Esophagus muscularis mucosa (tissue), 4 donors: ENCODE measurements around the gene KAT7. TPM values are rescaled to one million over a fixed set of nuclear protein-coding genes. Genes with fewer than 3 reads are reported as not detected.

Experiments
- DNase-seq: peaks from one replicate; pipeline ENCODE4 v3.0.0-alpha.2; 2017; ENCODE audit errors: extremely low spot score
- H3K27ac ChIP-seq, 4 donors: fragments of 200-600 bp; sonication (generic); replicated peaks in 1 of 4; 1 replicate in 3 of 4; 2 replicates in 1 of 4; pipeline ENCODE4 v1.5.1; 2016 to 2019; ENCODE audit warnings: mild to moderate bottlenecking in 1 of 4
- H3K27me3 ChIP-seq, 4 donors: fragments of 200-600 bp; sonication (generic); one replicate each; pipeline versions ENCODE4 v1.5.1 to v1.6.0; 2016 to 2019
- H3K36me3 ChIP-seq, 4 donors: fragments of 200-600 bp; sonication (generic); one replicate each; pipeline ENCODE4 v1.5.1; 2016 to 2019
- H3K4me1 ChIP-seq, 4 donors: fragments of 200-600 bp; sonication (generic); one replicate each; pipeline ENCODE4 v1.5.1; 2016 to 2019
- H3K4me3 ChIP-seq, 4 donors: fragments of 200-600 bp; sonication (generic); 1 replicate in 2 of 4; 2 replicates in 2 of 4; pipeline ENCODE4 v1.5.1; 2016 to 2019; ENCODE audit warnings: mild to moderate bottlenecking in 4 of 4, moderate library complexity in 1 of 4
- H3K9me3 ChIP-seq, 4 donors: fragments of 200-600 bp; sonication (generic); 1 replicate in 3 of 4; 2 replicates in 1 of 4; pipeline ENCODE4 v1.5.1; 2016 to 2019
- CTCF ChIP-seq, 3 experiments: fragments of 200-600 bp in 2 of 3; fragments of 450-650 bp in 1 of 3; sonication (generic) in 2 of 3; IDR thresholded peaks; one replicate each; pipeline ENCODE4 v1.5.1; 2017 to 2019; ENCODE audit warnings: antibody characterized with exemption in 3 of 3, mild to moderate bottlenecking in 2 of 3, moderate library complexity in 1 of 3
- EP300 ChIP-seq: sonication (generic); formaldehyde crosslinking; IDR thresholded peaks from one replicate; pipeline ENCODE4 v1.6.1; 2017; ENCODE audit warnings: antibody characterized with exemption
- POLR2A ChIP-seq: fragments of 450-650 bp; IDR thresholded peaks from one replicate; pipeline ENCODE4 v1.6.1; 2017; ENCODE audit warnings: antibody characterized with exemption, moderate library complexity, mild to moderate bottlenecking, low read depth
- POLR2AphosphoS5 ChIP-seq, 2 donors: sonication (generic); formaldehyde crosslinking; IDR thresholded peaks; one replicate each; pipeline ENCODE4 v1.6.1; 2017; ENCODE audit warnings: antibody characterized with exemption in 2 of 2
- WGBS: methylation state at CpG from one replicate; pipeline ENCODE4 v1.1.5; 2018; 5-methylcytosine and 5-hydroxymethylcytosine counted together
- intact Hi-C: fragments of 100-400 bp; cut with DNase I; formaldehyde crosslinking; loops from one replicate; pipeline ENCODE4 v1.15.1; 2023
- total RNA-seq, 4 donors: library from RNA; depleted of rRNA; stranded (reverse); fragments of >200 nt; gene quantifications; one replicate each; pipeline versions ENCODE4 v1.1.0 to v1.2.1, GENCODE V29; 2016

The KAT7 gene
- total RNA-seq, 4 donors from 2014 or later: 29.5 to 48.1 (median 43.4) TPM

- peaks cover 0 to 6% (median 2%) of the 10 kb centered on the region in 4 donors for H3K36me3 ChIP-seq
- H3K9me3 ChIP-seq: no peaks in the 10 kb centered on the region
- 36% methylated on average over 6 of the region's 6 CpGs for WGBS
- no peak for DNase-seq
- H3K27ac ChIP-seq: peak overlapping the region; percentile 59 to 90 (median 87)
- no peak overlapping the region for H3K4me3 ChIP-seq
- H3K4me1 ChIP-seq: peaks cover 20 to 72% (median 63%) of the 10 kb centered on the region in 4 donors
- no peak for TF ChIP-seq POLR2A
- TF ChIP-seq CTCF (IDR thresholded peaks at IDR 0.05): no peak
- no peak for TF ChIP-seq EP300
- no peak for TF ChIP-seq POLR2AphosphoS5 (IDR thresholded peaks at IDR 0.05)
- intact Hi-C loops: loop anchor here (5.0 kb wide), 1 partner anchor 34 kb away; no protein-coding TSS in a partner anchor
- H3K27me3 ChIP-seq: no peaks in the 10 kb centered on the region
Observed at GRCh38 chr17:49760932-49761558, 27.4 kb upstream of the KAT7 start.

- WGBS: 48% methylated on average over 6 of the region's 6 CpGs
- Histone ChIP-seq H3K27ac (peak overlapping the region; percentile 84 to 90 (median 88)), H3K27me3 (no peaks in the 10 kb centered on the region), H3K9me3 (no peaks in the 10 kb centered on the region), H3K4me3 (peak overlapping the region; percentile 87 to 93 (median 90)), H3K36me3 (peaks cover 0 to 6% (median 2%) of the 10 kb centered on the region in 4 donors), H3K4me1 (peaks cover 14 to 61% (median 51%) of the 10 kb centered on the region in 4 donors)
- no peak for DNase-seq
- intact Hi-C loops: loop anchor here (5.0 kb wide), 1 partner anchor 35 kb away; no protein-coding TSS in a partner anchor
- TF ChIP-seq POLR2A: no peak
- TF ChIP-seq POLR2AphosphoS5 (IDR thresholded peaks at IDR 0.05): no peak
- no peak for TF ChIP-seq CTCF (IDR thresholded peaks at IDR 0.05)
- no peak for TF ChIP-seq EP300
Observed at GRCh38 chr17:49762151-49762941, 26.1 kb upstream of the KAT7 start.

- DNase-seq: peak; percentile 99
- Histone ChIP-seq H3K27ac (peak within 1 kb of the TSS; percentile 84 to 90 (median 88)), H3K27me3 (no peaks in the 10 kb centered on the region), H3K36me3 (no peaks in the 10 kb centered on the region), H3K9me3 (no peaks in the 10 kb centered on the region), H3K4me1 (peaks cover 10 to 56% (median 45%) of the 10 kb centered on the region in 4 donors), H3K4me3 (peak within 1 kb of the TSS; percentile 87 to 93 (median 90))
- TF ChIP-seq POLR2A (no peak), POLR2AphosphoS5 (IDR thresholded peaks at IDR 0.05) (peak; percentile 61 to 90)
- intact Hi-C loops: loop anchor here (5.0 kb wide), 1 partner anchor 37 kb away; no protein-coding TSS in a partner anchor
- under 1% methylated on average over 24 of the region's 53 CpGs for WGBS
Observed at GRCh38 chr17:49763735-49764558, 24.5 kb upstream of the KAT7 start, which contains the start of gene FAM117A. FAM117A (minus strand) TSS chr17:49764131; CDS start chr17:49764087, 44 bp downstream.

- Histone ChIP-seq H3K4me3 (peak overlapping the region; percentile 87 to 93 (median 90)), H3K27me3 (no peaks in the 10 kb centered on the region), H3K36me3 (no peaks in the 10 kb centered on the region), H3K4me1 (peaks cover 10 to 49% (median 39%) of the 10 kb centered on the region in 4 donors), H3K27ac (peak overlapping the region; percentile 84 to 90 (median 88)), H3K9me3 (no peaks in the 10 kb centered on the region)
- no peak for TF ChIP-seq POLR2AphosphoS5 (IDR thresholded peaks at IDR 0.05)
- TF ChIP-seq POLR2A: no peak
- no peak for TF ChIP-seq CTCF (IDR thresholded peaks at IDR 0.05)
- no peak for TF ChIP-seq EP300
- no peak for DNase-seq
- WGBS: 21% methylated on average over 8 of the region's 8 CpGs
- intact Hi-C loops: loop anchor here (5.0 kb wide), 1 partner anchor 37 kb away; no protein-coding TSS in a partner anchor
Observed at GRCh38 chr17:49764559-49765180, 23.8 kb upstream of the KAT7 start.
